Stimulated activated CD4-positive, alpha-beta T cell treated with anti-CD3 and anti-CD28 coated beads, Interleukin-15, amount 100 ng/mL, for 24 hours (primary cell): ENCODE results near the gene TMEM127.
"Not testable (repeated sequence)": the region's sequence is repeated elsewhere in the genome, so short reads cannot be mapped to it uniquely, and the experiment has no call there.

ENCODE experiments used
- DNase-seq: peaks from one replicate; pipeline ENCODE4 v3.0.0-alpha.2; 2020

Gene TMEM127

GRCh38 chr2:96239745-96240264 is 26.0 kb downstream of the TMEM127 start:
- no peak for DNase-seq

- no peak for DNase-seq
Measured at GRCh38 chr2:96239091-96239490, 26.7 kb downstream of the TMEM127 start.

DNA sequence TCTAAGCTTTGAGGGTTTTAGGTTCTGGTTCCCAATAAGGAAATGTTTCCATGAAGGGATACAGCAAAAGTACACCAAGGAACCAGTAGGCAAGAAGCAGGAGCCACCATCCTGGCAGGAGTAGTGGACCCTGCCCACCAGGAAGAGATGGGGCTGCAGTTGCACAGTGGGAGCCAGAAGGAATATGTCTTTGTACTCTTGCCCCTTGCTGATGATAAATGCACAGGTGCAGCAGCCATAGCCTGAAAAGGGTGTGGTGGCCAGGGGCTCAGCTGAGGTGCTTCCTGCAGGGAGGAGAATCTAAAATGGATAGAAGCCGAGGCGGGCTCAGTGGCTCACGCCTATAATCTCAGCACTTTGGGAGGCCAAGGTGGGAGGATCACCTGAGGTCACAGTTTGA is 27.5 kb downstream of the TMEM127 start:
- no peak for DNase-seq

GRCh38 chr2:96236882-96237281 is 28.9 kb downstream of the TMEM127 start:
- DNase-seq, result no peak

DNA sequence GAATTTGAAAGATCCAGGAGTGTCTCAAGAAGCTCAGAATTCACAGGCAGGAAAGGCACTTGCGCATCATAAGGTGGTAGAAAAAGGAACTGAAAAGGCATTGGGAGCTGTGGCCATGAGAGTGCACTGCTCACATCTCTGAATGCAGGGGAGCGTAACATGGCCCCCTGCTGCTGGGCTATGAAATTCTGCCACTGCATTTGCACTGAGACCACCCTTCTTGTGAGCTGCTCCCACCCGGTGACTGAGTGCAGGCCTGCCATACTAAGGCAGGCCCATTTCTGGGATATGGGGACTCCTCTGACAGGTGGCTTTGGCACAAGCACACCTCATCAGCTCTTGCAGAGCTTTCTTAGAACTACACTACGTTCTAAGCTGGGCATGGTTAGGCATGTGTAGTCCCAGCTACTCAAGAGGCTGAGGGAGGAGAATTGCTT is 31.9 kb downstream of the TMEM127 start:
- DNase-seq, result no peak

DNA sequence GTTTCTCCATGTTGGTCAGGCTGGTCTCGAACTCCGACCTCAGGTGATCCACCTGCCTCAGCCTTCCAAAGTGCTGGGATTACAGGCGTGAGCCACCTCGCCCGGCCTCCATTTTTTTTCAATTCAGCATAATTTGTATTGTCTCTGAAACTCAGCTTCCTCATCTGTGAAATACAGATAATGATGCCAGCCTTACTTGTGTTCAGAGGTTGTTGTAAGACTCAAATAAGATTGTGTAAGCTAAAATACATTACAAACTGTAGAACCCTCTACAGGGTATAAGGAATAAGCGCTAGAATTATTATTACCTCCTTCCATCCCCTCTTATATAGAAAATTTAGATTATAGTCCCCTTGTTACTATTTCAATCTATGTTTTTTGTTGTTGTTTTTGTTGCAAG is 32.4 kb downstream of the TMEM127 start:
- no peak for DNase-seq

- no peak for DNase-seq
Measured at GRCh38 chr2:96231316-96231715, 34.5 kb downstream of the TMEM127 start.

- DNase-seq, result no peak
Measured at GRCh38 chr2:96225016-96225533, 40.7 kb downstream of the TMEM127 start.

DNA sequence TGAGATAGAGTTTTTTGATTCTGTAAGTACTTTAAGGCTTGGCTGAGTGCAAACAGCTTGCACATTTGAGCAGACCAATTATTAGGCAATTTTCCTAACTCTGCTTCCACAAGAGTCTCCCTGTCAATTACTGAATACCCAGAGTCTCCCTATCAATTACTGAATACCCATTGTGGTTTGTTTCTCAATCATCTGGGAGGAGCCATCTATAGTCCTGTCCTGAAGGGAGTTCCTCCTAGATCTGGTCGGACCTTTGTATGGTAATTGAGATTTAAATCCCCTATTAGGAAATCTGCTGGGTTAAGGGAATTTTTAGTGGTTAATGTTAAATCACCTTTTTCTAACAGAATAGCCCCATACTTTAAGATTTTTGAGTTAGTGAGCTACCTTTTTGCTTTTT is 44.7 kb downstream of the TMEM127 start:
- not testable (repeated sequence) for DNase-seq

DNA sequence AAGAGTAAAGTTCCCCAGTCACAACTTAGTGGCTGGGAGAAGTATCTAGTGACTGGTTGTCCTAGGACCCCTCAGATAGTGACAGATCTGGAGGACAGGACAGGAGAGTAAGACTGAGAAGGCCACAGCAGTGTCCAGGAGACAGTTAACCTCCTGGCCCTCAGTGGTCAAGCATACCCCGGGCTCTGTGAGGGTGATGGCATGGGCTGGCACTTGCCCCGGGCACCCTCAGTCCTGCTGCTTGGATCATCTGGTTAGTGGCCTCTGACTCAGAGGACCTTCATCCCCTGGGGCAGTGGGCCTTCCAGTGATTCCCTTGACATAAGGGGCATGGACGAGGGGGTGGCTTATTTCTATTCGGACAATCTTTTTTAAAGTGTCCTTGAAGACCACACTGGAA is 45.8 kb downstream of the TMEM127 start:
- DNase-seq, result not testable (repeated sequence)

GRCh38 chr2:96218508-96219131 is 47.2 kb downstream of the TMEM127 start:
- DNase-seq, result no peak

- DNase-seq, result no peak
Measured at GRCh38 chr2:96214554-96214953, 51.2 kb downstream of the TMEM127 start.

DNA sequence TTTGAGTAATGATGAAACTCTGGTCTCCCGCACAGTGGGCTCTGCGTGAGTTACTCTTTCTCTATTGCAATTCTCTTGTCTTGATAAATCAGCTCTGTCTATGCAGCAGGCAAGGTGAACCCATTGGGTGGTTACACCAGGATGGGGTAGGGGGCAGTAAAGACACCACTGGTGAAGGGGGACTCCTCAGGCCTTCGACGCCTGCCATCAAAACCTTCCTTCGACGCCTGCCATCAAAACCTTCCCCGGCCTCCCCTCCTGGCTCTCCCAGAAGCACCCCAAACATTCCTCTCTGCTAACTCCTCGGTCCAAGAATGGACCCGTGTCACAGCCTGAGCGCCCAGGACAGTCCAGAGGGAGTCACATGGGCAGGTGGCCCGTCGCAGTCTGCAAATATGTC is 52.4 kb downstream of the TMEM127 start:
- no peak for DNase-seq

GRCh38 chr2:96212339-96212738 is 53.5 kb downstream of the TMEM127 start:
- DNase-seq, result no peak

GRCh38 chr2:96209729-96210085 is 56.1 kb downstream of the TMEM127 start:
- DNase-seq, result no peak

DNA sequence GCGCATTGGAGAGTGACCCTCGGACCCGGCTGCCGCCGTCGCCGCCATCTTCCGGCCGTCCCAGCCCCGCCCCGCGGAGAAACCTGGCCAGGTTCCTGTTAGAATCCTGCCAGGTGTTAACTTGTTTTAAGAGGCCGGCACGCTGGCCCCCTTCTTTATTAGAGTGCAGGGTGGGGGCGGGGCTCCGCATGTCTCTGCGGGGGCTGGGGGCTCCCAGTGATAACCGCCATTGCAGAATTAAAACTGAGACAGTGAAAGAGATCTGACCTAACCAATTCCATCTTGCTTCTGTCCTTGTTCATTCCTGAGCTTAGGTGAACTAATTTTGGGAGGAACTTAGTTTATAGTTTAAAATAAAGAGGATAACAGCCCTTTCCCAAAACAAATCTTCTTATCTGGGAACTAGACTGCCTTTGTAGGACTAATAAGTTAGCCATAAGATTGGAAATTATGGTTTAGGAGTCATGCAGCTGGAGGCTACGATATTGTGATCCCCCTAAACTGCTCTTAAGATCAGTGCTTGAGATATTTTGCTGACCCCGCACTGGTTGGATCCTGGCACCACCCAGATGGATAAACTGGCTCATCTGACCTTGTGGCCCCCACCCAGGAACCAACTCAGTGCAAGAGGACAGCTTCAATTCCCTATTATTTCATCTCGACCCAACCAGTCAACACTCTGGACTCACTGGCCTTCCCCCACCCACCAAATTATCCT is 56.6 kb downstream of the TMEM127 start:
- peak; percentile 6 for DNase-seq

DNA sequence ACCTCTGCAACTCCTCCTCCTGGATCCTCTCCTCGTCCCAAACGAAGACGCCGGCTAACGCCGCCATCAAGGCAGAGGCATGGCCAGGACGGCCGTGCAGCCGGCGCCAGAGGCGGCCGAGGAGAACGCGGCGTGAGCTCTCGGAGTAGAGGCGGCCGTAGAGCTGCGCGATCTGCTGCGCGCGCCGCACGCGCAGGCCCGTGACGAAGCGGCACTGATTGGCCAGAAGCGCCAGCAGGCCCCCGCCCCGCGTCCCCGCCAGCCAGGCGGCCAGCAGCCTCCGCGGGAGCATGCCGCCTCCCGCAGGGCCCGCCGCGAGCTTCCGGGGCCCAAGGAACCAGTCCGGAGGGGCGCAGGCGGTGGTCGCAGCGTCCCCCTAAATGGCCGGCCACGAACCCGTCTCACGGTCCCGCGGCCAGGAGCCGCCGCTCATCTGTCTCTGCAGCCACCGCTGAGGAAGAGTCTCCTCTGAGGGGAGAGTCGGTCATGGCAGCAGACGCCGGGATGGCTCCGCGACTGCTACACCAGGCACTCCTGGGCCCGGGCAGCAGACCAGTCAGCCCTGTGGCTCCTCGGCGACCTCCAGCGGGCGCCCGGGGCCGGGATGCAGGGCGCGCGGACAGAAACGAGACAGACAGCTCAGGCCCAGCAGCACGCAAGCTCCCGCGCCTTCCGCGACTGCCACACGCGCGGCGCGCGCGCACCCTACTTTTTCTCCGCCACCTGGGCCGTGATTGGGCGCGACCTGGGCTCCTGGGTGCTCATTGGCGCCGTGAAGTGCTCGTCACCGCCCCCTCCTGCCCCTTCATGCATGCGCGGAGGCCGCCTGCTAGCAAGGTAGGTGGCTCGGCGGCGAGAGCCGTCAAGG is 57.4 kb downstream of the TMEM127 start, which contains the start of gene STARD7:
Gene STARD7 (minus strand): TSS at position 685 of the 868 bp plus-strand sequence. CDS start 393 bp downstream, at position 292.
- peak; percentile 99 for DNase-seq

DNA sequence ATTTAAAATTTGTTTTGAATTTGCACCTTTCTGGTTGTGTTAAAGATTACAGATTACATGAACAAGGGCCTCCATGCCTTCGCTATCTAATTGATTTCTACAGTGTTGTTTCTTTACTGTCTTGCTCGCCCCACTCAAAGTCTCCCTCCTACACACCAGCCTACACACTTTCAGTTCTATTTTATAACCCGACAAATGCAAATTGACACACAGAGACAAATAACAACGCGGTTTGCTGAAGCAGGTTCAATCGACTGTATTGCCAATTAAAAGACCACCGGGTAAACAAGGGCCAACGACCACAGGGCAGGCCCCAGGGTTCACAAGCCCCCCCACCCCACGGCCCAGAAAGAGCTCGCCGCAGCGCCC is 58.0 kb downstream of the TMEM127 start:
- DNase-seq, result no peak

GRCh38 chr2:96207073-96207773 is 58.6 kb downstream of the TMEM127 start:
- DNase-seq, result no peak

DNA sequence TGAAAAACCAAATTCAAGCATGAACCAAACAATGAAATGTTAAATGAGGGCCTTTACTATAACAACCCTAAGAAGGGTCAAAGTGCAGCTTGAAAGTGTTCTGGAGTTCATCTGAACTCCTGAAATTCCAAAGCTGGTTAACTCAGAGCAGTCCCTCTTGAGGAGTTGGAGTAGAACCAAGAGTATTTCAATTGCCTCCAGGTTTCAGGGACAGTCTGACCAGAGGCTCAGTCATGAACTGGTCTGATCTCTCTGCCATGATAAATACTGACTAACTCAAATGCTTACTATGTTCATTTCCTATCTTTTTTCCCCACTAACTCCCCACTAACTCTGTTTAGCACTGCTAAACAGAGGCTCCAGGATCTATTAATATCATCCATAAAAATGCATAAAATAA is 59.9 kb downstream of the TMEM127 start:
- DNase-seq, result no peak

DNA sequence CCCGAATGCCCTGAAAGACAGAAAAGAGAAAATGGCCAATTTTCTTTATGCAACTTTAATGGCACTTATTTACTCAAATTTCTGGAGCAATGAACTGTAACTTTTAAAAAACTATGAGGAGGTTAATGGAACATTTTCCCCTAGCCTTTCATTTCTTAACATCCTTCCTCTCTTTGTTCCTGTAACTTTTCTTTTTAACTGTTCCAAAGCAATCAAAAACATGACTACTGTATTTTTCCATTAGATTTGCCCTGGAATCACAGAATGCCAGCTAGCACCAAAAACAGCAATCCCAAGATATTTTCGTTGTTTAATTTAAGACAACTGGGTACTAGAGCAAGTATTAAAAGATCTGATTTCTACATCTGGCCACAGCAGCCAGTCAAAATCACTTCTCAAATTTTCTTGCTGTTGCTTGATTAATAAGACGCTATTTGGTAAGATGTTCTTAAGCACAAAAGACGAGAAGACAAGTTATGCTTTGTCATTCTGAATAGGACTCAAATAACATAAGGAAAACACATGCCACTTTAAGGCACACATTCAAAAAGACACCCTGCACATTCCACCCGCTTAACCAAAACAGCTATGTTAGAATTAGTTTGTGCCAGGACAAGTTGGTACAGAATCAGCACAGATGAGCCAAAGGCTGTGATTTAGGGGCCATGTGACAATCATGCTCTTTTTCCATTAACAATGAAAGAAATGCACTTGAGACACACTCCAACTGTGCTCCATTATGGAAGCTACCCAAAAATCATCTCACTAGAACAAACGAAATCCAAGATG is 60.8 kb downstream of the TMEM127 start:
- no peak for DNase-seq
